Psoas muscle (tissue), 8 donors: ENCODE results near the gene CYP26C1. TPM values are rescaled to one million over a fixed set of nuclear protein-coding genes. Genes with fewer than 3 reads are reported as not detected.

Source experiments
- ATAC-seq, 4 donors: fragments of 200-7000 bp; cut with Tn5 transposase; one replicate each; pipeline ENCODE4 v1.9.1; 2020; ENCODE audit warnings: moderate library complexity in 3 of 4, mild to moderate bottlenecking in 2 of 4
- DNase-seq, 2 donors: peaks; one replicate each; pipeline ENCODE4 v3.0.0-alpha.2; 2020
- H3K27ac ChIP-seq: fragments of 200-600 bp; one replicate; pipeline ENCODE4 v1.8.0; 2022
- H3K27me3 ChIP-seq, 3 donors: fragments of 200-600 bp in 1 of 3; one replicate each; pipeline versions ENCODE4 v1.6.1 to v1.8.0; 2013 to 2022; ENCODE audit warnings: low read length in 2 of 3, mild to moderate bottlenecking in 2 of 3, moderate library complexity in 1 of 3; ENCODE audit not compliant: insufficient read depth in 3 of 3
- H3K36me3 ChIP-seq, 2 donors: fragments of 200-600 bp in 1 of 2; one replicate each; pipeline versions ENCODE4 v1.6.1 to v1.8.0; 2013 to 2022; ENCODE audit warnings: low read depth in 1 of 2, mild to moderate bottlenecking in 1 of 2, moderate library complexity in 1 of 2; ENCODE audit not compliant: insufficient read depth in 1 of 2
- H3K4me1 ChIP-seq: fragments of 200-600 bp; one replicate; pipeline ENCODE4 v1.8.0; 2022
- H3K4me3 ChIP-seq: fragments of 200-600 bp; one replicate; pipeline ENCODE4 v1.8.0; 2022; ENCODE audit warnings: mild to moderate bottlenecking
- H3K9me3 ChIP-seq: fragments of 200-600 bp; one replicate; pipeline ENCODE4 v1.8.0; 2022
- WGBS, 3 donors: extraction: QIAGEN DNeasy Blood & Tissue Kit; methylation state at CpG; one replicate each; pipeline versions ENCODE4 v1.1.6 to v1.1.7; 2013; 5-methylcytosine and 5-hydroxymethylcytosine counted together
- intact Hi-C, 2 donors: fragments of 100-400 bp; cut with DNase I; formaldehyde crosslinking; loops; one replicate each; pipeline versions ENCODE4 v1.11.0 to v1.14.2; 2022
- polyA plus RNA-seq, 3 donors: library from polyadenylated mRNA; stranded (reverse); fragments of 200-250 nt; gene quantifications; one replicate each; pipeline ENCODE4 v1.2.3, GENCODE V29; 2013
- total RNA-seq, 4 donors: library from RNA; stranded (reverse); fragmentation: NEBNext Ultra II Directional in 2 of 4; extraction: Animal tissue kit (Norgen Biotek cat#: 25700) in 2 of 4; gene quantifications; one replicate each; pipeline versions ENCODE4 v1.2.1 to v1.2.4, GENCODE V29; 2021 to 2023
- TF ChIP-seq, protein P1 (sequence below): fragments of 200-600 bp; IDR thresholded peaks from one replicate; pipeline ENCODE4 v1.8.0; 2022; ENCODE audit warnings: antibody characterized with exemption
- donor health status: healthy with polysubstance abuse.
- donor health status: DM: no; HTN: no; CAD: no; lungs with moderate emphysema.
- donor health status: Bipolar disorder and iron deficiency.
- donor health status: healthy.
- donor health status: DM: yes; HTN: yes; CAD: no.
- donor health status: DM: no; HTN: no; CAD: no.
- donor health status: DM: no; HTN: no; CAD: no.
- donor health status: DM: yes; HTN: yes; CAD: no.

The CYP26C1 gene
- total and polyA plus RNA-seq, 7 donors, result 0.01 to 0.06 (median 0.03) TPM; not detected in 4

DNA sequence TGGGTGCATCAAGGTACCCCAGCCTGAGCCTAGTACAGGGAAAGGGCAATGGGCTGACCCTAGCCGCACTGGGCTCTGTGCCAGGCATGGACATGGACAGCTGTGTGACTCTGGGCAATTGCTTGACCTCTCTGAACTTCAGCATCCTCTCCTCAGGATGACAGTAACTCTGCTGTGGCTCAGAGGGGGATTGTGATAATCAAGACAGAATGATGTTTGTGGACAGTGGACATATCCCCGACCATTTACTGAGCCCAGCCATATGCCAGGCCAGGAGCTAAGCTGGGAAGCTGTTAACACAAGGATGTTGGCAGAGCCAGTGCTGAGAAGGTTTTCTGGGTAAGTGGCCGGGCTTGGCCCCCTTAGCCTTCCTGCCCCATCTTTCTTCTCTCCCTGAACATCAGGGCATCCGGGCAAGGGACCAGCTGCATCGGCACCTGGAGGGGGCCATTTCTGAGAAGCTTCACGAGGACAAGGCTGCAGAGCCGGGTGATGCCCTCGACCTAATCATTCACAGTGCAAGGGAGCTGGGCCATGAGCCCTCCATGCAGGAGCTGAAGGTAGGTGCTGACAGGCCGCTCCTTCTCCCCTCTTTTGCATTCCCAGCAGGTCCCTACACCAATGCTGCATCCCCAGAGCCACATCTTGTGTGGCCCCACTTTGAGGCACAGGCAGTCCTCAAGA is 3.5 kb downstream of the CYP26C1 start:
- no peak overlapping the region for H3K27ac ChIP-seq
- 63 to 70% (median 68%) methylated on average over 9 of the region's 9 CpGs for WGBS, 3 donors
- H3K36me3 ChIP-seq, result peaks cover 0 to 2% of the 10 kb centered on the region in 2 donors
- H3K9me3 ChIP-seq, result no peaks in the 10 kb centered on the region
- H3K27me3 ChIP-seq, result peaks cover 4 to 82% (median 27%) of the 10 kb centered on the region in 3 donors
- intact Hi-C loops, result no loop called here
- no peak overlapping the region for H3K4me3 ChIP-seq
- no peak for ATAC-seq
- TF ChIP-seq, protein P1, sequence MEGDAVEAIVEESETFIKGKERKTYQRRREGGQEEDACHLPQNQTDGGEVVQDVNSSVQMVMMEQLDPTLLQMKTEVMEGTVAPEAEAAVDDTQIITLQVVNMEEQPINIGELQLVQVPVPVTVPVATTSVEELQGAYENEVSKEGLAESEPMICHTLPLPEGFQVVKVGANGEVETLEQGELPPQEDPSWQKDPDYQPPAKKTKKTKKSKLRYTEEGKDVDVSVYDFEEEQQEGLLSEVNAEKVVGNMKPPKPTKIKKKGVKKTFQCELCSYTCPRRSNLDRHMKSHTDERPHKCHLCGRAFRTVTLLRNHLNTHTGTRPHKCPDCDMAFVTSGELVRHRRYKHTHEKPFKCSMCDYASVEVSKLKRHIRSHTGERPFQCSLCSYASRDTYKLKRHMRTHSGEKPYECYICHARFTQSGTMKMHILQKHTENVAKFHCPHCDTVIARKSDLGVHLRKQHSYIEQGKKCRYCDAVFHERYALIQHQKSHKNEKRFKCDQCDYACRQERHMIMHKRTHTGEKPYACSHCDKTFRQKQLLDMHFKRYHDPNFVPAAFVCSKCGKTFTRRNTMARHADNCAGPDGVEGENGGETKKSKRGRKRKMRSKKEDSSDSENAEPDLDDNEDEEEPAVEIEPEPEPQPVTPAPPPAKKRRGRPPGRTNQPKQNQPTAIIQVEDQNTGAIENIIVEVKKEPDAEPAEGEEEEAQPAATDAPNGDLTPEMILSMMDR, result no peak
- H3K4me1 ChIP-seq, result peaks cover 12% of the 10 kb centered on the region
- no peak for DNase-seq

DNA sequence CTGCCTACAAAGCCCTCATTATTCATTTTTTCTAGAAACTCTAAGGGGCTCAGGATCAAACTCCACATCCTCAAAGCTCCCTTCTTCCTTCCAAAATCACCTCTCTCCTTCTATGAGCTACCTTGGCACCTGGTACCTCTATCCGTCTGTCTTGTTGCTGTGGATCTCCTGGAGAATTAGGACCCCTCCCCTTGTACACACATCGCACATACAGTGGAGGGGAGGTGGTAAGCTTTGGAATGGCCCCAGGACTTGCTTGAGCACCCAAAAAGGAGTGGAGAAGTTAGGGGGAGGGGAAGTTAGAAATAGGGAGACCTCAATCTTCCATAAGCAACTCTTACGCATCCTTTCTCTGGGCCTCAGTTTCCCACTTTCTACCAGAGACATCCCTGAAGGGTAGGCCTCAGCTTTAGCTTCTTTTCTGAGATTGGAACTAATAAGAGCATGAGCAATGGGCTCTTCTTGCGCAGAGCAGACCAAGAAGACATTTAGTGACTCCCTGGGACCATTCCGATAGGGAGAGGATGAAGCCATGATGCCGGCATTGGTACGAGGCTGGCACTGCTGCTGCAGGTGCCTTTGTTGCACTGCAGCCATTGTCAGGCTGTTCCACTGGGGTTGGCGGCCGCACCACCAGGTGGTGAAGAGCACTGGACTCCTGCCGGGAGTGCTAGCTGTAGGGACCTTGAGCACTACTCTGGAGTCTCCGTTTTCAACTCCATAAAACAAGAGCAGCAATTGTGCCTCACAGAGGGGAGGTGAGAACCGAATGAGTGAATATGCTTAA is 4.5 kb downstream of the CYP26C1 start:
- no peak overlapping the region for H3K27ac ChIP-seq
- H3K27me3 ChIP-seq, result peaks cover 4 to 84% (median 26%) of the 10 kb centered on the region in 3 donors
- H3K36me3 ChIP-seq, result no peaks in the 10 kb centered on the region
- no peaks in the 10 kb centered on the region for H3K9me3 ChIP-seq
- no peak for ATAC-seq
- no peak overlapping the region for H3K4me3 ChIP-seq
- DNase-seq, result no peak
- H3K4me1 ChIP-seq, result peaks cover 12% of the 10 kb centered on the region
- TF ChIP-seq, protein P1, result no peak
- WGBS, 3 donors, result 58 to 68% (median 67%) methylated on average over 12 of the region's 12 CpGs
- intact Hi-C loops, result no loop called here

GRCh38 chr10:93065675-93066543 is 5.3 kb downstream of the CYP26C1 start:
- intact Hi-C loops, result no loop called here
- H3K4me1 ChIP-seq, result peaks cover 12% of the 10 kb centered on the region
- DNase-seq (no peak), ATAC-seq (no peak)
- TF ChIP-seq, protein P1, result no peak
- no peak overlapping the region for H3K4me3 ChIP-seq
- no peaks in the 10 kb centered on the region for H3K9me3 ChIP-seq
- H3K27ac ChIP-seq, result no peak overlapping the region
- H3K36me3 ChIP-seq, result no peaks in the 10 kb centered on the region
- peaks cover 4 to 82% (median 26%) of the 10 kb centered on the region in 3 donors for H3K27me3 ChIP-seq
- WGBS, 3 donors, result 3 to 5% (median 4%) methylated on average over 57 to 81 of the region's 81 CpGs

DNA sequence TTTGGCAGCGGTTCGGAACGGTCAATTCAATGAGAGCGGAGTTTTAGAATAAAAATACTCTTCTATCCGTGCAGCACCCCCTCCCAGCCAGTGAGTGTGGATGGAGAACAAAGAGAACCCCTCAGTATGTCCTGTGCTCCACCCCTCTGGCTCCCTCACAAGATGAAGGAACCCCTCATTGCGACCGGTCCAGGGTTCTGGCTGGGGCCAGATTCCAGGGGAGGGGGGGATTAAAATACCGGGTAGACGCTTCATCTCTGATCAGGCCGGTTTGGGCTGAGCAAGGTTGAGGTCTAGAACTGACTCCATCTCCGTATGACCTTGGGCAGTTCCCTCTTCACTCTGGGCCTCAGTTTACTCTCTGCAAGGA is 5.9 kb downstream of the CYP26C1 start:
- no peaks in the 10 kb centered on the region for H3K9me3 ChIP-seq
- peaks cover 12% of the 10 kb centered on the region for H3K4me1 ChIP-seq
- H3K4me3 ChIP-seq, result no peak overlapping the region
- ATAC-seq (no peak), DNase-seq (no peak)
- intact Hi-C loops, result no loop called here
- no peak overlapping the region for H3K27ac ChIP-seq
- TF ChIP-seq, protein P1, result no peak
- H3K27me3 ChIP-seq, result peaks cover 4 to 82% (median 26%) of the 10 kb centered on the region in 3 donors
- no peaks in the 10 kb centered on the region for H3K36me3 ChIP-seq
- WGBS, 3 donors, result 10 to 18% (median 16%) methylated on average over 11 of the region's 11 CpGs
